K562 (cell line): ENCODE results near the gene COPG2. TPM values are rescaled to one million over a fixed set of nuclear protein-coding genes. Genes with fewer than 3 reads are reported as not detected.
A peak's percentile ranks its signal among the peaks of the same experiment; 100 is the strongest.

Experiments used
- BRCA1 ChIP-seq, 2 experiments: fragments of 450-650 bp in 1 of 2; sonication (generic) in 1 of 2; formaldehyde crosslinking in 1 of 2; IDR thresholded peaks; 2 replicates each; pipeline versions ENCODE4 v1.5.0 to v1.6.1; 2017 to 2020; ENCODE audit warnings: mild to moderate bottlenecking in 1 of 2, missing genetic modification reagents in 1 of 2
- E2F6 ChIP-seq, 2 experiments: IDR thresholded peaks; 2 replicates each; pipeline ENCODE4 v1.6.1; 2011; ENCODE audit warnings: borderline replicate concordance in 1 of 2, control low read depth in 1 of 2, low read depth in 1 of 2, low read length in 1 of 2, mild to moderate bottlenecking in 1 of 2, mixed read lengths in 1 of 2, moderate library complexity in 1 of 2; ENCODE audit not compliant: insufficient read depth in 1 of 2, insufficient read length in 1 of 2, poor library complexity in 1 of 2, severe bottlenecking in 1 of 2; ENCODE audit errors: extremely low read depth in 1 of 2
- MIER1 ChIP-seq: fragments of 450-650 bp; IDR thresholded peaks from 2 replicates; pipeline ENCODE4 v1.6.1; 2016; ENCODE audit warnings: antibody characterized with exemption, mild to moderate bottlenecking, low read depth
- NR2C1 ChIP-seq, 2 experiments: fragments of 450-650 bp; IDR thresholded peaks; 2 replicates each; pipeline ENCODE4 v1.6.1; 2017; ENCODE audit warnings: mild to moderate bottlenecking in 2 of 2, antibody characterized with exemption in 1 of 2, inconsistent platforms in 1 of 2, missing compliant biosample characterization in 1 of 2, missing genetic modification characterization in 1 of 2
- REST ChIP-seq, 2 experiments: fragments of 450-650 bp; formaldehyde crosslinking in 1 of 2; IDR thresholded peaks; 2 replicates each; pipeline versions ENCODE4 v1.4.0 to v1.6.1; 2014 to 2020; ENCODE audit warnings: mild to moderate bottlenecking in 2 of 2, borderline replicate concordance in 1 of 2, low read depth in 1 of 2
- TFAP4 ChIP-seq: sonication (generic); formaldehyde crosslinking; IDR thresholded peaks from 2 replicates; pipeline ENCODE4 v1.8.0; 2022; ENCODE audit warnings: missing genetic modification reagents, mild to moderate bottlenecking, moderate library complexity, borderline replicate concordance
- THRB ChIP-seq: fragments of 450-650 bp; formaldehyde crosslinking; conservative IDR thresholded peaks from 2 replicates; pipeline ENCODE4 v1.4.0; 2022; ENCODE audit warnings: mild to moderate bottlenecking, missing genetic modification characterization
- ZEB2 ChIP-seq: fragments of 450-650 bp; IDR thresholded peaks from 2 replicates; pipeline ENCODE4 v1.6.1; 2016
- ZNF12 ChIP-seq: sonication (generic); formaldehyde crosslinking; IDR thresholded peaks from 2 replicates; pipeline ENCODE4 v1.4.0; 2020; ENCODE audit warnings: mild to moderate bottlenecking, missing genetic modification reagents
- ZNF175 ChIP-seq: fragments of 200-800 bp; sonication (Bioruptor generic); IDR thresholded peaks from 2 replicates; pipeline ENCODE4 v1.6.1; 2016; ENCODE audit warnings: low read depth, mild to moderate bottlenecking, missing genetic modification characterization, missing compliant biosample characterization
- ZNF184 ChIP-seq: sonication (generic); formaldehyde crosslinking; IDR thresholded peaks from 2 replicates; pipeline ENCODE4 v1.5.0; 2020; ENCODE audit warnings: missing genetic modification reagents
- polyA plus RNA-seq, 8 experiments: library from polyadenylated mRNA; depleted of rRNA in 4 of 8; stranded (reverse) in 5 of 8; unstranded in 3 of 8; fragments of >200 nt; fragmentation: Nextera tagmentation in 2 of 8; fragmentation: Illumina TruSeq in 1 of 8; extraction: Ambion mirVana in 2 of 8; extraction: Trizol in 1 of 8; gene quantifications; 2 replicates each; pipeline versions ENCODE4 v1.2.1 to v1.2.3, GENCODE V29; 2011 to 2014; ENCODE audit warnings: inconsistent platforms in 1 of 8, missing spikeins in 1 of 8
- total RNA-seq, 7 experiments: library from RNA; depleted of rRNA in 6 of 7; stranded (reverse); fragments of >200 nt in 6 of 7; fragmentation: Illumina TruSeq in 2 of 7; extraction: Trizol in 2 of 7; gene quantifications; 2 replicates each; pipeline versions ENCODE4 v1.2.1 to v1.2.3, GENCODE V29; 2011 to 2021; ENCODE audit warnings: low replicate concordance in 1 of 7

COPG2 gene
- total and polyA plus RNA-seq, 9 of the 15 experiments (the other 6 are each of a cell fraction or from before 2014, with no cell fraction given), result 6.6 to 104 (median 32.5) TPM

- peak; percentile 35; the same call in 1 of the 2 replicates for TF ChIP-seq REST (IDR thresholded peaks at IDR 0.05; ENCODE audit: borderline replicate concordance)
- TF ChIP-seq REST (CRISPR knock-in tag; IDR thresholded peaks at IDR 0.05; ENCODE audit: low read depth), result no peak
- TF ChIP-seq ZNF184 (CRISPR knock-in tag), result no peak
- peak; percentile 60 to 91 for TF ChIP-seq E2F6 (IDR thresholded peaks at IDR 0.05; ENCODE audit: borderline replicate concordance in 1 of 2, extremely low read depth in 1 of 2, insufficient read depth in 1 of 2, insufficient read length in 1 of 2, low read depth in 1 of 2, low read length in 1 of 2, poor library complexity in 1 of 2, severe bottlenecking in 1 of 2)
- no peak for TF ChIP-seq ZNF175 (CRISPR knock-in tag)
- TF ChIP-seq TFAP4 (CRISPR knock-in tag), result peak; percentile 9; the same call in 1 of the 2 replicates
- TF ChIP-seq ZNF12, result no peak
- no peak for TF ChIP-seq BRCA1 (IDR thresholded peaks at IDR 0.05)
- no peak for TF ChIP-seq BRCA1 (CRISPR knock-in tag; IDR thresholded peaks at IDR 0.05)
- TF ChIP-seq NR2C1 (IDR thresholded peaks at IDR 0.05), result no peak
- no peak for TF ChIP-seq NR2C1 (tag; IDR thresholded peaks at IDR 0.05)
- TF ChIP-seq THRB (CRISPR knock-in tag), result no peak
- TF ChIP-seq ZEB2, result no peak; the same call in 1 of the 2 replicates
- no peak for TF ChIP-seq MIER1
Observed at GRCh38 chr7:130486114-130486953, 182.2 kb downstream of the COPG2 start (continued).
